GM23248 (cell line): ENCODE data around the gene NAV2.

Experiments used
- EZH2 ChIP-seq: fragments of 200-600 bp; sonication (generic); IDR thresholded peaks from 2 replicates; pipeline ENCODE4 v1.6.1; 2018; ENCODE audit warnings: antibody characterized with exemption, mild to moderate bottlenecking; ENCODE audit not compliant: insufficient read depth, poor library complexity, severe bottlenecking
- EZH2phosphoT487 ChIP-seq: fragments of 200-600 bp; sonication (generic); IDR thresholded peaks from 2 replicates; pipeline ENCODE4 v1.6.1; 2018; ENCODE audit warnings: antibody characterized with exemption, moderate library complexity, mild to moderate bottlenecking, low read depth; ENCODE audit not compliant: insufficient read depth

DNA sequence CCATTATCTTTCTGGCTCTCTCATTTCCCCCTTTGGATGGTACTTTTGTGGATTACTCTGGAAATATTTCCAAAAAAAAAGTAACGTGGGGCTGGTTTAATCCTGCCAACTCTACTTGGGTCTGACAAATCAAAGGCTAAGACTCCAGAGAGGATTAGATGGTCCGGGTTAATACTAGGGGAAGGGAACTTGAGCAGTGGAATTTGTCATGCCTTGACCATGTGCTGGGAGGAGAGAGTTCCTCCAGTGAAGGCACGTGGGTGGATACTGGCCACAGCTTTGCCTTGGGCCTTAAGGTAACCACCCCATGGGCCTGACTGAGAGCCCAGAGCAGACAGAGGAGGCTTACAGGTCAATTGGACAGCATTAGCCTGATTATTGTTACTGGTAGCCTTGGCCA is 120.3 kb downstream of the NAV2 start:
- no peak for TF ChIP-seq EZH2phosphoT487
- no peak for TF ChIP-seq EZH2
